C1 segment of cervical spinal cord (tissue), 14 donors: ENCODE results near the gene KATNIP.

Experiments
- DNase-seq, 14 donors: peaks; one replicate each; lab custom pipeline; 2025; lab: John Stamatoyannopoulos, UW

Gene KATNIP

DNA sequence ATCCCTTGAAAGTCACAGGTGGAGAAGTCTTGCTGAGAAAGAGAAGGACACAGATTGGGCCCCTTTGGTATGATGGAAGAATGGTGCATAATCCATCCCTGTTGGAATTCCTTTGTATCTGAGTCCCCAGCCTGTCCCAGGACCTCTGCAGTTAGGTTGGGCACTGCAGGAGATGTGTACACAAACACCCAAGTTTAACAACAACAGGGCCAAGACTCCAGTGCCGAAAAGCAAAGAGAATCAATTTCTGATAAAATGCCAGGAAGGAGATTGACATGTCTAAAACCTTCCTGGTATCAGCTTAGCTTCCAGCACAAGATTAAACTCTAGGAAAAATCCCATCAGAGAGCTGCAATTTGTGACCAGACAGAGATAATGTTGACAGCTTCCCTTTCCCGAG is 32.9 kb downstream of the KATNIP start:
- no peak for DNase-seq

DNA sequence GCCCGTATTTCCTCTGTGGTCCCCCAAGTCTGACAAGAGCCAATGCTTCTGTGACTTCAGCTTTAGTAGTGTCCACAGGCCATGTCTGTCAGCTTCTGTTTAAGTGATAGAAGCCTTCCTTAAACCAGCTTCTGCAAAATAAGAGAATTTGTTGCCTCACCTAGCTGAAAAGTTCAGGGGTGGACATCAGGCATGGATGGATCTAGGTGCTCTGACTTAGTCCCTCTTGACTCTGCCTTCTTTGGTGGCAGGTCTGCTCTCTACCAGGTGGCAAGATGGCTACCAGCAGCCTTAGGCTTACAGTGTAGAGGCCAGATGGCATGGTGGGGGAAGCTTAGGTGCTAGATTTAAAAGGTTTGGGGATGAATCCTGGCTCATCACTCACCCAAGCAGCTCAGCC is 33.7 kb downstream of the KATNIP start:
- no peak for DNase-seq

DNA sequence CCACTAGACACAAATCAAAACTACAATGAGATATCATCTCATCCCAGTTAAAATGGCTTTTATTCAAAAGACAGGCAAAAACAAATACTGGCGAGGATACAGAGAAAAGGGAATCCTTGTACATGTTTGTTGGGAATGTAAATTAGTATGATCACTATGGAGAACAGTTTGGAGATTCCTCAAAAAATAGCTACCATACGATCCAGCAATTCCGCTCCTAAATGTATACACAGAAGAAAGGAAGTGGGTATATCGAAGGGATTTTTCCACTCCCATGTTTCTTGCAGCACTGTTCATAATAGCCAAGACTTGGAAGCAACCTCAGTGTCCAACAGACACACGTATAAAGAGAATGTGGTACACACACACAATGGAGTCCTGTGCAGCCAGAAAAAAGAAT is 35.3 kb downstream of the KATNIP start:
- DNase-seq, result no peak

DNA sequence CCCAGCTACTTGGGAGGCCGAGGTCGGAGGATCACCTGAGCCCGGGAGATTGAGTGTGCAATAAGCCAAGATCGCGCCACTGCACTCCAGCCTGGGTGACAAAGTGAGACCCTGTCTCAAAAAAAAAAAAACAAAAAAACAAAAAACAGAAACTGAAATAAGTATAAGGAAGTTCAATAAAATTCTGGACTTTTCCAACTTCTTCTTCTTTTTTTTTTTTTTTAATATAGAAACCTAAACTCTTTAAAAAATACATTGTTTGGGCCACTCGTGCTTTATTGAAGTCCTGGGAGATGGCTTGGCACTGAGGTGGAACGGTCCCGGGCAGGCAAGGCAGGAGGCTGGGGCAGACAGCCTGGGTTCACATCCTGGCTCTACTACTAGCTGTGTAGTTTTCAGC is 36.8 kb downstream of the KATNIP start:
- no peak for DNase-seq

DNA sequence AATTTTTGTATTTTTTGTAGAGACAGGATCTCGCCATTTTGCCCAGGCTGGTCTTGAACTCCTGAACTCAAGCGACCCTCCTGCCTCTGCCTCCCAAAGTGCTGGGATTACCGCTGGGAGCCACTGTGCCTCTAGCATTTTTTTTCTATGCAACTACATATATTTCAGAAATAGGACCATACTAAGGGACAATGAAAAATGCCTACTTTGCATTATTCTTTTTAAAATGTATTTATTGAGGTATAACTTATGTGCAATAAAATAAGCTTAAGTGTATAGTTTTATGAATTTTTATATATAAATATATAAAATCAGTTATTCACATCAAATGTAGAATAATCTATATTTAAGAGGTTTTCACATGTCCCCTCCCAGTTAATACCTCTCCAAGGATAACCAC is 38.1 kb downstream of the KATNIP start:
- DNase-seq, result no peak

DNA sequence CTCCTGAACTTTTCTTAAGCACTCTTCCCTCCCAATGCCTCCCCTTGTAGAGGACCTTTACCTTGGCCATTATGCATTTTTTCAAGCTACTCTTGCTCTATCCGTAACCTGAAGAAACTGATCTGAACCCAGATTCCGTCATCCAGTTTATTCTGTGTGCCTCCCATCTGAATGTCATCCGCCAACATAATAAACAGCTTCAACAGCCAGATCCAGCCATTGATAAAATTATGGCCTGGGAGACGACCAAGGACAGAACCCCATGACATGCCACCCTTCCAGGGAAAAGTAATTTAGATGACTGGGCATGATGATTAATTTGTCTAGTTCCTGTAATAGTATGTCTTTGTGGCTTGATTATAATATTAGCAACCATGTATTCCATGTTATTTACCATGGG is 41.9 kb downstream of the KATNIP start:
- no peak for DNase-seq

DNA sequence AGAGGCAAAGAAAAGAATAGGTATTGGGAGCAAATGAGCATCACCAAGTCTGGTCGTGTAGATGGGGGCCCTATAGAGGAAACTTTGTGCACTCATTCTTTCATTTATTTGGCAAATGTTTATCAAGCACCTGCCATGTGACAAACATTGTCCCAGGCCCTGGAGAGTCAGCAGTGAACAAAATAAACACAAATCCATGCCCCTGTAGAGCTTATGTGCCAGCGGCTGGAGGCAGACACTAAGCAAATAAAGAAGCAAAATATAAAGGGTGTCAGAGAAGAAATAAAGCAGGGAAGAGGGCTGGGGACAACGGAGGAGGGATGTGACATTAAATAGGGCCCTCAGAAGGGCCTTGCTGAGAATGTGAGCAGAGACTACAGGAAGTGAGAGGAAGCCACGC is 45.5 kb downstream of the KATNIP start:
- no peak for DNase-seq

DNA sequence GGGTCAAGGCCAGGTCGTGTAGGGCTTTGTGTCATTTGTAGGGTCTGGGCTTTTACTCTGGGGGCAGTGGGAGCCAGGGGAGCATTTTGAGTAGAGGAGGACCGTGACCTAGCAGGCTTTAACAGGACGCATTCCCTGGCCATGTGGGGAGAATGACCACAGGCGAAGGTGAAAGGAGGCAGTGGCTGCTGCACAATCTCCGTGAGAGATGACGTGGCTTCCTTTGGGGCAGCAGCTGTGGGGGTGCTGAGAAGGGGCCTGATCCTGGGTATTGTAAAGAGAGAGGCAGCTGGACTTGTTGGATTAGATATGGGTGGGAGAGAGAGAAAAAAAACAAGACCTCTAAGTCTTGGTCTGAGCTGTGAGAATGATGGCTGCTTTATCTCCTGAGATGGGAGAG is 46.0 kb downstream of the KATNIP start:
- DNase-seq, result no peak

DNA sequence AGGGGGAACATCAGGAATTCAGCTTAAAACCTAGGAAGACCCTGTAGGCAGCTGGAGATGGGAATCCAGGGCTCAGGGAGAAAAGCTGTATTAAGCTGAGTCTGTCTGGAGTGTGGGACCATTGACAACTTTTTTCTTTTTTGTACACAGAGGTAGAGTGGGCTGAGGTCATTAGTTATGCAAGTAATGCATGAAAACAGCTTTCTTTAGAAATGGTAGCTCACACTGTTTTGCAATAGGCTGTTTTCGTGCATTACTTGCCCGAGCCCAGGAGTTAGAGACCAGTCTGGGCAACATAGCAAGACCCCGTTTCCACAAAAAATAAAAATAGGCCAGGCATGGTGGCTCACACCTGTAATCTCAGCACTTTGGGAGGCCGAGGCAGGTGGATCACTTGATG is 46.5 kb downstream of the KATNIP start:
- no peak for DNase-seq

DNA sequence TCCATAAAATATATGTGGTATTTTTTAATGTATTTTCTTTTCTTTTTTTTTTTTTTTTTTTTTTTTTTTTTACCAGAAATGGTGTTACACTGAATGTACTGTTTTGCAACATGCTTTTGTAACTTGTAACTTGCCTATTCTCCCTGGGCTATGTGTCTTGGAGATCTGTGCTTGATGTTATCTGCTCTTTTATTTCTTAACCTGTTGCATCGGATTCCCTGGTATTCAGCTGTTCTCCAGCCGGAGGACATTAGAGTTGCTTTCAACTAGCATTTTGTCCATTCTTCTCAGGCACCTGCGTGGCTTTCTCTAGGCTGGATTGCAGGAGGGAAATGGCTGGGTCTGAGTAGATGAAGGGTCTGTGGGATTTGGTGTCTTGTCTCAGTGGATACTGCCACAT is 47.4 kb downstream of the KATNIP start:
- DNase-seq, result no peak

DNA sequence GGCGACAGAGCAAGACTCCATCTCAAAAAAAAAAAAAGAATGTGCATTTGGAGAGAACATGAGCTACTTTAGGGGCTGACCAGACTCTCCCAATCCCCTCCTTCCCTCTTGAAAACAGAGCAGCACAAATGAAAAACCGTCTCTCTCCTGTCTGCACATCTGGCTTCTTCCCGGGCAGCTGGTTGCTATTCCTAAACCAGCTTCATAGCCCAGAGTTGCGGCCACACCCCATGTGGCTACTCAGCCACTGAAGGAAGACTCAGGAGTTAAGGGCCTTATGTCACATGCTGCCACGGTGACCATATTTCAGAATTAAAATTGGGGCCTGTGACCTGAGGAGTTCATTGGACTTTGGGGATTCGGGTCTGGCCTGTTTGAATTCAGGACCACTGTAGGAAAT is 48.3 kb downstream of the KATNIP start:
- DNase-seq, result no peak

DNA sequence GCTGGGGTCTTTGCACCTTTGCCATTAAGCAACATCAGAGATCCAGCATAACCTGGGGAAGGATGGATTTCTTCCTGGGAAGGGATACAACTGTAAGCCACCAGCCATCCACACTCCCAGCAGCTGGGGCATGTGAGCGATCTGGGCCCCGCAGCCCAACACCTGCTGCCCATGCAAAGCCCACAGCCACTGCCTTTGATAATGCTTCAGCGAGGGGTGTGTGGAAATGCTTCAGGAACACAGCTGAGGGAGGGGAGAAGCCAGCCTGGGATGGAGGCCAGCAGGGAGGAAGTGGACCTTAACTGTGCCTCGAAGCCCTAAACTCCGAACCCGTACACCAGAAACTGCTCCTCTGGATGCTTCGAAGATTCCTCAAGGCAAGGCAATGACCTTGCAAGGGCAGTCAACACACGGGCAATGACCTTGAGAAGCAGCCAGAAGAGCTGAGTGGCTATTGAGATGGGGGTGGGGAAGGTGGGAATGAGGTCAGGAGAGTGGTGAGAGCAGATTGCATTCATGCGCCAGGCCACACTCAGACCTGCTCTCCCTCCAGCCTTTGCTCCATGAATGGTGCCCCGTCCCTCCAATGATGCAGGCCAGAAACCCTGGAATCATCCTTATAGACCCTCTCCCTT is 49.1 kb downstream of the KATNIP start:
- DNase-seq, result no peak

DNA sequence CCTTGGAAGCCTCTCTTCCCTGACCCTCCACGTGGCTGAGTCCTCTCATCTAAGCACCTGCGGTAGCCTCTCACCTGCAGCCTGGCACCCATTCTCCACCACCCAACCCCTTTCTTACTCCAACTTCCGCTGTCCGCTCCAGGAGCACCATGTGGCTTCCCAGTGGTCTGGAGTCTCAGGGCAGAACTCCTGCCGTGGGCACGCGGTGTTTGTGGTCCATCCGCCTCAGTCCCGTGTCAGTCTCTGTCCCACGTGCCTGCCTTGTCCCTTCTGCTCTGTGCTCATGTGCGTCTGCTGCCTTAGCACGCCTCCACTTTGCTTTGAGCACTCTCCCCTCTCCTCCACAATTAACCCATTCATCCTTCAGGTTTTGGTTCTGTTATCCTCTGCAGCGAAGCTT is 49.7 kb downstream of the KATNIP start:
- DNase-seq, result no peak
